IPS-20b (cell line): Measurements from ENCODE around the gene KCNK1.
"Not testable (repeated sequence)": the region's sequence is repeated elsewhere in the genome, so short reads cannot be mapped to it uniquely, and the experiment has no call there.

Experiments used
- H3K27ac ChIP-seq: one replicate; pipeline ENCODE4 v1.5.1; 2013; ENCODE audit warnings: low read length
- H3K27me3 ChIP-seq: 2 replicates; pipeline ENCODE4 v1.6.1; 2013; ENCODE audit warnings: mild to moderate bottlenecking, low read length, inconsistent platforms; ENCODE audit not compliant: insufficient read depth
- H3K36me3 ChIP-seq: 2 replicates; pipeline ENCODE4 v1.6.1; 2013; ENCODE audit warnings: low read depth, mild to moderate bottlenecking, inconsistent platforms, low read length, moderate library complexity; ENCODE audit not compliant: insufficient read depth
- H3K4me1 ChIP-seq: 2 replicates; pipeline ENCODE4 v1.6.1; 2013; ENCODE audit warnings: mild to moderate bottlenecking, control low read depth, inconsistent platforms, low read length, moderate library complexity; ENCODE audit not compliant: insufficient read depth
- H3K4me3 ChIP-seq: 2 replicates; pipeline ENCODE4 v1.5.1; 2013; ENCODE audit warnings: mild to moderate bottlenecking, low read length, inconsistent platforms
- H3K9ac ChIP-seq: 2 replicates; pipeline ENCODE4 v1.6.1; 2013; ENCODE audit warnings: low read depth, mild to moderate bottlenecking, inconsistent platforms, low read length, moderate library complexity
- H3K9me3 ChIP-seq: 2 replicates; pipeline ENCODE4 v1.6.1; 2013; ENCODE audit warnings: mild to moderate bottlenecking, low read depth, low read length, inconsistent platforms; ENCODE audit not compliant: insufficient read depth

KCNK1 gene

DNA sequence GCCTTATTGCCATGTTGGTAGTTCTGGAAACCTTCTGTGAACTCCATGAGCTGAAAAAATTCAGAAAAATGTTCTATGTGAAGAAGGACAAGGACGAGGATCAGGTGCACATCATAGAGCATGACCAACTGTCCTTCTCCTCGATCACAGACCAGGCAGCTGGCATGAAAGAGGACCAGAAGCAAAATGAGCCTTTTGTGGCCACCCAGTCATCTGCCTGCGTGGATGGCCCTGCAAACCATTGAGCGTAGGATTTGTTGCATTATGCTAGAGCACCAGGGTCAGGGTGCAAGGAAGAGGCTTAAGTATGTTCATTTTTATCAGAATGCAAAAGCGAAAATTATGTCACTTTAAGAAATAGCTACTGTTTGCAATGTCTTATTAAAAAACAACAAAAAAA lies 57.4 kb downstream of the KCNK1 start:
- H3K4me3 ChIP-seq: no peak overlapping the region
- no peaks in the 10 kb centered on the region for H3K9me3 ChIP-seq
- no peaks in the 10 kb centered on the region for H3K4me1 ChIP-seq

DNA sequence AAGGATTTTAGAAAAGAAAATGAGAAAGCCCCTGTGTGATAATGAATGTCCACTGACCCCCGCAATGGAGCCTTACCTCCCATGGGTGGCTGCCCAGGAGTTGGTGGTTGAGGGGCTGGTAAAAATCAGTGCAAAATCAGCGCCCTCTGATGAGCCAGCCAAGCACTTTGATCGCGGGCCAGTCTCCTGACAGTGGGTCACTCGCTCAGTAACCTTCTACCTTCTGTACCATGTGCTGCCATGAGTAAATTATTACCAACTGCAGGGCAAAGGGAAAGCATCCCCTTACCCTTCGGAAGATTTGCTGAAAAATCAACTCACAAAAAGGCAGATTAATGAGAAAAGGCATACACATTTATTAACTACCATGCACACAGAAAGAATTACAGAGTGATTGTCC lies 58.8 kb downstream of the KCNK1 start:
- Histone ChIP-seq H3K9ac (no peak overlapping the region), H3K36me3 (peaks cover 8% of the 10 kb centered on the region), H3K4me1 (no peaks in the 10 kb centered on the region), H3K9me3 (no peaks in the 10 kb centered on the region), H3K4me3 (no peak overlapping the region), H3K27ac (no peak overlapping the region), H3K27me3 (no peaks in the 10 kb centered on the region)

More for the DNA sequence above, 57.4 kb downstream of the KCNK1 start:
- H3K27me3 ChIP-seq: no peaks in the 10 kb centered on the region
- peaks cover 13% of the 10 kb centered on the region for H3K36me3 ChIP-seq
- no peak overlapping the region for H3K27ac ChIP-seq
- no peak overlapping the region for H3K9ac ChIP-seq

DNA sequence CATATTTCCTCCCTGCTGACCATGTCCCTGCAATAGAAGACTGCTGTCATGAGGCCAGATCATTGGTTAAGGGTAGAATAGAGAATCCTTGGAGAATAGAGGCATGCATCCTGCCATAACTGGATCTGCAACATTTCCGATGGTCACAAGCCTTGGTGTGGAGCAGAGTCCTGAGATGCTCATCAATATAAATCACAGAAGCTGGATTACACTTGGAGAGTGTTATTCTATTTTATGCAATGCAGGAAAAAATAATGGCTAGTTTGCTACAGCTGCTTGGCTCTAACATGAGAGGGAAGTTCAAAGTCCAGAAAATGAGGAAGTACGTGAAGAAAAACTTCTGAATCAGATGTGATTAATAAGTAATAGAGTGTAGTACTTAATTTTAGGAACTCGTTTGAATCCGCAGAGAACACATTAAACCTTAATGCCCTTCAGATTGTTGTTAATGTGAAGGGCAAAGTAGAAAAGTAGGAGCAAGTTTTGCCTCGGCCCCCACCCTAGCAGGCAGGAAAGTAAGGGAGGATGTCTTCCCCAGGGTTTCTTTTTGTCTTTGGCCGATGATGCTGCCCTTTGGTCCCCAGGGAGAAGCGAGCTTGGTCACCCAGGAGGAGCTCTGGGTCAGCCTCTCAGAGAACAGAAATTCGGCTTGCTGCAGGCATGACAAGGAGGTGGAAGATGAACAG lies 59.5 kb downstream of the KCNK1 start:
- H3K9me3 ChIP-seq: no peaks in the 10 kb centered on the region
- H3K4me1 ChIP-seq: no peaks in the 10 kb centered on the region
- H3K27ac ChIP-seq: no peak overlapping the region
- H3K9ac ChIP-seq: no peak overlapping the region
- no peak overlapping the region for H3K4me3 ChIP-seq
- H3K27me3 ChIP-seq: no peaks in the 10 kb centered on the region
- peaks cover 8% of the 10 kb centered on the region; the same call in 1 of the 2 replicates for H3K36me3 ChIP-seq

DNA sequence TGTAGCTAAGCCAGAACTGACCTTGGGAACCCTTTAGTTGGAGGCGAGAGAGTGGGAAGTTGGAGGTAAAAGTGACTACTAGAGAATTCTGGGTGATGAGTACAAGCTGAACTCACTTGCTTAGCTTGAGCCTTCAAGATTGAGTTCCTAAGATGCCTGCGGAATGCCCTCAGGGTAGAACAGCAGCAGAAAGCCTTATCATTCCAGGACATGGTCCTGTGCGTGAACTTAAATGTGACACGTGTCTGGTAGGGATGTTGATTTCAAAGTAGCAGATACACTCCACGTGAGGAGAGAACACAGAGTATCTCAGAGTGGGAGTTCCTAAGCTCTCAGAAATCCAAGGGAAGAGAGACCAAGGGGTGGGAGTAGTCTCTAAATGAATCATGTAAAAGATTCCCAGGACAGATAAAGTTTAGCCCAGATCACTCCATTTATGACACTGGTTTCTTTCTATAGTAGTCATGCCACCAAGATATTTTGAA lies 60.1 kb downstream of the KCNK1 start:
- Histone ChIP-seq H3K4me1 (peaks cover under 1% of the 10 kb centered on the region; the same call in 1 of the 2 replicates), H3K27me3 (no peaks in the 10 kb centered on the region), H3K9me3 (no peaks in the 10 kb centered on the region), H3K27ac (no peak overlapping the region), H3K9ac (no peak overlapping the region), H3K4me3 (no peak overlapping the region), H3K36me3 (peaks cover 8% of the 10 kb centered on the region; the same call in 1 of the 2 replicates)

DNA sequence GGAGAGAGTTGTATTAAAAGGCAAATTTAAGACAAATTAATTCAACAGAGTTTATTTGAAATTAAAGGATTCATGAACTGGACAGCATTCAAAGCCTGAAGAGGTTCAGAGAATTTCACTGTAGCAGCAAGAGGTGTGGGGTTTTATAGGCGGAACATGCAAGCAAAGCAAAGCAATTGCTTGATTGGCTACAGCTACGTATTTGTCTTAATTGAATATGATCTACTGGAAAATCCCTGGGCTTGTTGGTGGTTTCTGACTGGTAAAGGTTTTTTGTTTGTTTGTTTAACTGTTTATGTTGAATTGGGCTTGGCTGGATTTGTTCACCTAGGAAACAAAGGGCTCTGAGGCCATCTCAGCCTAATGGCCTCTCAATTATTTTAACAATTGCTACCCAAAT lies 61.5 kb downstream of the KCNK1 start:
- Histone ChIP-seq H3K9me3 (no peaks in the 10 kb centered on the region), H3K4me3 (no peak overlapping the region), H3K27ac (no peak overlapping the region), H3K9ac (no peak overlapping the region), H3K36me3 (peaks cover 8% of the 10 kb centered on the region; the same call in 1 of the 2 replicates), H3K27me3 (no peaks in the 10 kb centered on the region), H3K4me1 (peaks cover 13% of the 10 kb centered on the region)

DNA sequence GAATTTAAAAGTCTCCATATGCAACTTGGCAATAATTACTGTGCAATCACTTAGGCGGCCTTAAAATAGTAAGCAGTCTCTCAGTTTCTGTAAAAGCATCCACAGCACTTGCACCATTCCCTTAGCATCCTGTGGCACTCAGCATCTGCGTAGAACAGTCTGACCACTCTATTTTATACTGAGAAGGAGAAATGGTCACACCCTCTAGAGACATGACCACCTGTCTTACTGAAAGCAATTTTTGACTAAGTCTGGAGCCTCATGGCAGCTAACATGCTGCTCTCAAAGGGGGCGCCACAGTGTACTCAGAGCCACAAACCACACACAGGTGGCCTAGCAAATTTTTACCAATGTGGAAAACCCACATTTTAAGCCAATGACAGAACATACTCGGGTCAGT lies 62.0 kb downstream of the KCNK1 start:
- Histone ChIP-seq H3K27me3 (no peaks in the 10 kb centered on the region), H3K27ac (no peak overlapping the region), H3K9ac (no peak overlapping the region), H3K4me1 (peaks cover 13% of the 10 kb centered on the region), H3K36me3 (peaks cover 8% of the 10 kb centered on the region; the same call in 1 of the 2 replicates), H3K4me3 (no peak overlapping the region), H3K9me3 (no peaks in the 10 kb centered on the region)

DNA sequence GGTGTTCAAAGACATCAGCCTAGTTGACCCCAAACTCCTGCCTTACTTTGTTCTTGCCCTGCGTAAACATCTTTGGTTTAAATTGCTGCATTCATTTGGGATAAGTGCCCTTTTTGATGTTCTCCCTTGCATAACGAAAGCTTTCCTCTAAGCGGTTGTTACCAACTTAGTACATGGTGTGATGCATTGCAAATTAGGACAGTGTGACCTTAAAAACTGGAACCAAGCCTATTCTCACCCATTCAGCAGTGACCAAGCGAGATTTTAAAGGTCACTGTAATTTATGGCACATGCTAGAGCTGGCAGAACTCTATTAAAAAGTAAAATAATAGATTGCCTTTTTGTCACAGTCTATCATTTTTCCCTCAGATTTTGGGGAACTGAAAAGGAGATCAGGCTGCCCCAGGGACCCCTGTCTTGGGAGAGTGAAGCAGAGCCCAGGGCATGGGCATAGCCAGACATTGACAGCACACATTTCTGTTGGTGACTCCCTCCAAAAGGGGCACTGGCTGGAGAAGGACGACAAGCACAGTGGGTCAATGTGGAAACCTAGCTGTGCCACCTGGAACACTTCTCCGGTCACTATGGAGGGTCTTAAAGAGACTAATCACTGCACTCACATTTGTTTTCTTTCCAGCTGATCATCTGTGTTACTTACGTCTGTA lies 63.9 kb downstream of the KCNK1 start:
- Histone ChIP-seq H3K4me1 (peaks cover 18% of the 10 kb centered on the region), H3K27me3 (no peaks in the 10 kb centered on the region), H3K9me3 (no peaks in the 10 kb centered on the region), H3K4me3 (no peak overlapping the region), H3K36me3 (no peaks in the 10 kb centered on the region), H3K27ac (no peak overlapping the region), H3K9ac (no peak overlapping the region)

DNA sequence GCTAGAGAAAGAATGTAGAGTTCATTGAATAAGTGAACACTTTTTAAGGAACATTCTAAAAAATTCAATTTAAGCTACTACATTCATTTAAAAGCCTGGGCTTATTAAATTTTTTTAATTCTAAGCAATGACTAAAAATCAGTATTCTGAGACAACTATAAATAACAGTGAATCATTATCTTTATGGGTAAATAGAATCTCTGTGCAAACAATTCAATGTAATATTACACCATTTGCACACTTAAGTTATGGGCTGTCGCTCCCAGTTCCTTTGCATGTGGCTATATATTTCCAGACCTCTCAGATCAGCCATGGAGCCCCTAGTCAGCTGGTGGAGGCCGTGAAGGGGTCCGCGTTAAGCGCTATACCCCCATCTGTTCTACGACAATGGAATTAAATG lies 65.1 kb downstream of the KCNK1 start:
- H3K9ac ChIP-seq: peak overlapping the region; percentile 9; the same call in 1 of the 2 replicates
- no peaks in the 10 kb centered on the region for H3K9me3 ChIP-seq
- H3K4me1 ChIP-seq: peaks cover 23% of the 10 kb centered on the region
- H3K4me3 ChIP-seq: peak overlapping the region; percentile 45
- no peaks in the 10 kb centered on the region for H3K27me3 ChIP-seq
- H3K27ac ChIP-seq: peak overlapping the region; percentile 41
- H3K36me3 ChIP-seq: no peaks in the 10 kb centered on the region

DNA sequence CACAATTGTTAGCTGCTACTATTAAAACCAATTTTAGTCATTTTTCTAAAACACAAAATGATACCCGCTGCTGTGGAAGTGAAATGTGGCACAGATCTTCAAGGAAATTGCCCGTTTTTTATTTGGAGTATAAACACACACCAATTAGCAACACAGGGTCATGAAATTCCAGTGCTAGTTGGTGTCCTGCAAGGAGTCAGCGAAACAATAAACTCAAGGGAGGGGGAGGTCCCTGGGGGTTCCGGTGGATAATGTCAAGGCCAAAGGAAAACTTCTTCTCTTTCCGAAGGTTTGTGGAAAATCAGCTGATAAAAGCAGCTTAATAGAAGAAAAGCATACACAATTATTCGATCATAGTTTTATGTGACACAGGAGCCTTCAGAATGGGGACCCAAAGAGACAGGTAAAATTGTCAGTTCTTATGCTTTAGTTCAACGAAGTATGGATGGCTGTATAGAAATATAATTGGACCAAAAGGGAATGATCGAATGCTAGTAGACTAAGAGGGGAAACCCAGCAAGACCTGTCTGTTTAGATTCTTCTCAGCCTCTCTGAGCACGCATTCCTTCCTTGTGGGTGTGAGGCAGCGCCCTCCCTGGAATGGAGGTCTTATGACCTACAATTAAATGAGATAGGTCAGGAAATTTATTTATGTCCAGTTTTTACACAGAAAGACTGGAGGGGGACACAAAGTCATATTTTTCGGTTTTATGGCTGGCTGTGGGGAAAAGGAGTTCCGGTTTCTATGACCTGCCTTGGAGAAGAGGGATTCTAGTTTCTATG lies 65.9 kb downstream of the KCNK1 start:
- H3K9ac ChIP-seq: peak overlapping the region; percentile 9; the same call in 1 of the 2 replicates
- peak overlapping the region; percentile 49 for H3K27ac ChIP-seq
- no peaks in the 10 kb centered on the region for H3K9me3 ChIP-seq
- H3K27me3 ChIP-seq: no peaks in the 10 kb centered on the region
- H3K4me1 ChIP-seq: peaks cover 23% of the 10 kb centered on the region
- peak overlapping the region; percentile 45 for H3K4me3 ChIP-seq
- no peaks in the 10 kb centered on the region for H3K36me3 ChIP-seq

DNA sequence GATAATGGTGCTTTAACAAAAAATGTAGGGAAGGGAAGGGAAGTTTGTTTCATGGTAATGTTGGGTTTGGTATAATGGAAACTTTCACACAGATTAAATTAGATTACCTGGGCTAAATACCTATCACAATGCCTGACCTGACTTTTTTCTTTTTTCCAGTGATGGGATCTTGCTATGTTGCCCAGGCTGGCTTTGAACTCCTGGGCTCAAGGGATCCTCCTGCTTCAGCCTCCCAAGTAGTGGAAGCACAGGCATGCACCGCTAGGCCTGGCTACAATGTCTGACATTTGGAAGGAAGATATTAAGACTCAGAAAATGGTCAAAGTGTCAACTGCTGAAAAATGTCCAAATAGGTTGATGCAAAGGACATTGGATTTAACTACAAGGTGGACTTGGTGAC lies 67.4 kb downstream of the KCNK1 start:
- Histone ChIP-seq H3K9me3 (no peaks in the 10 kb centered on the region), H3K9ac (no peak overlapping the region), H3K27me3 (no peaks in the 10 kb centered on the region), H3K4me3 (no peak overlapping the region), H3K27ac (no peak overlapping the region), H3K4me1 (peaks cover 23% of the 10 kb centered on the region), H3K36me3 (no peaks in the 10 kb centered on the region)

DNA sequence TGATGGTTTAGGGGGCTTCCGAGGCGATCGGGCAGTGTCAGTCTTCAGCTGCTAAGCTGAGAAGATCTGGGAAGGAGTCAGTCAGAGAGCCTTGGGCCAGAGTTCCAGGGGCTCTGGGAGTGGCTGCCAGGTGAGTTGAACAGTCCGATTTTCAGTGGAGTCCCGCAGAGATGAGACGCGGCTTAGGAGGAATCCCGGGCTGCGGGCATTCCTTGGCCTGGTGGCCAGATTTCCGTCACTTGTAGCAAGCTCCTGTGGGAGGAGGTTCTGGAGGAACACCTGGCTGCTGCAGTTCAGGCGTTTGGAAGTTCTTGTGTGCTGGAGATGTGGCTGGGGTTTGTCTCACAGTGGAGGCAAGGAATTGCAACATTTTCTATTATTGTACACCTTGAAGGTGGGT lies 72.7 kb downstream of the KCNK1 start:
- H3K36me3 ChIP-seq, H3K27me3 ChIP-seq, H3K4me3 ChIP-seq, H3K27ac ChIP-seq, H3K9ac ChIP-seq, H3K9me3 ChIP-seq: not testable (repeated sequence)
- peaks cover 16% of the 10 kb centered on the region for H3K4me1 ChIP-seq
